ENCODE results near the gene RUNX2.
"Not testable (repeated sequence)": the region's sequence is repeated elsewhere in the genome, so short reads cannot be mapped to it uniquely, and the experiment has no call there.

The RUNX2 gene

GRCh38 chr6:45460166-45460565 is 132.0 kb downstream of the RUNX2 start:
- no peak for DNase-seq (ENCODE audit: low spot score)

DNA sequence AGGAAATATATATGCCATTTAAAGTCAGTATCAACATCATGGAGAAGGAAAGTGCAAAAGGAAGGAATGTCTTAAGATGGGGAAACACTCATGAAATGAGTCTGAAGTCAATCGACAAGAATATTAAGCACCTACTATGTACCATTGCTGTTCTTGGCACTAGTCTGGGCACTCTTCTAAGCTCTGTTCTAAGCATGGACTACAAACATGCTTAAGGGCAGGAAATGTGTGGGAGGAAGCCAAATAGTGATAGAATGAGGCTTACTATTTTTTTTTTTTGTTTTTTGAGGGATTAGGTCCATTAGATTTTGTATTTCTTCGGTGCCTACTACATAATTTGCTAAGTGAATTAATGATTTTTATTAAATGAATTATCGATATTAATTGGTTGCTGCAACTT is 133.4 kb downstream of the RUNX2 start:
- DNase-seq (ENCODE audit: low spot score): no peak

GRCh38 chr6:45462190-45463134 is 134.3 kb downstream of the RUNX2 start:
- DNase-seq (ENCODE audit: low spot score): no peak

DNA sequence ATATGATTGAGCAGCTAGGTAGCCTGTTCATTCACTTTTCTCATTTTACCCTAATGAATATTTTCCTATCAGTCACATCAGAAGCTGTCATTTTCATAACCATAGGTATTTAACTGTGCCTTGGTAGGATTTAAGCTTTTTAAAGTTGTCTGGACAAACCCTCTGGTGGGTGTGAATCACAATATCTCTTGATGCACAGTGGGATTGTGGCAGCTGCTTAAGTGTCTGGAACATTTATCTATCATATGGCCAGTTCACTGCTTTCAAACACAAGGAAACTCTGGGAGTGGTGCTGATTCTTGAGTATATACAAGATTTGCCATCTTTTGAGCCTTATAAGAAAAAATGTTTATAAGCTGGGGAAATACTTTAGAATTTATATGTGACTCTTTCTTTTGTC is 136.6 kb downstream of the RUNX2 start:
- DNase-seq (ENCODE audit: low spot score): no peak

GRCh38 chr6:45466686-45467085 is 138.6 kb downstream of the RUNX2 start:
- DNase-seq (ENCODE audit: low spot score): no peak

GRCh38 chr6:45467417-45467816 is 139.3 kb downstream of the RUNX2 start:
- not testable (repeated sequence) for DNase-seq (ENCODE audit: low spot score)

- DNase-seq (ENCODE audit: low spot score): no peak
Measured at GRCh38 chr6:45467853-45468252, 139.7 kb downstream of the RUNX2 start.

DNA sequence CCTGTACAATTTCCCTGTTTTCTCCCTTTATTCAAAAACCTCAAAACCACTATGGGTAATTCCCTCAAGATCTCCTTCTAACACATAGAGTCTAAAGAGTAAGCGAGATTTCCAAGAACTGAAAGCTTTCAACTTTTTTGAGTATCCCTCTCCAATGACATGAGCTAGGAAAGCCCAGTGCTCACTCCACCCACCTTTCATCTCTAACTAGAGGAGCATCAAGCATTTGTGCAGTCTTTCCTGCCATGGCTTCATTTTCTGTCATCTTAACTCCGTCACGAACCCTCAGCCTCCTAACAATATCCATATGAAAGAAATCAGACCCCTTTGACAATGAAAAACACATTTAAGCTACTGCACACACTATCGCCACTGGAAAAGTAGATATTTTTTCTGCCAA is 141.5 kb downstream of the RUNX2 start:
- DNase-seq (ENCODE audit: low spot score): no peak

- DNase-seq (ENCODE audit: low spot score): no peak
Measured at GRCh38 chr6:45470131-45470738, 142.1 kb downstream of the RUNX2 start.

- DNase-seq (ENCODE audit: low spot score): peak; percentile 17
Measured at GRCh38 chr6:45472382-45472781, 144.3 kb downstream of the RUNX2 start.

DNA sequence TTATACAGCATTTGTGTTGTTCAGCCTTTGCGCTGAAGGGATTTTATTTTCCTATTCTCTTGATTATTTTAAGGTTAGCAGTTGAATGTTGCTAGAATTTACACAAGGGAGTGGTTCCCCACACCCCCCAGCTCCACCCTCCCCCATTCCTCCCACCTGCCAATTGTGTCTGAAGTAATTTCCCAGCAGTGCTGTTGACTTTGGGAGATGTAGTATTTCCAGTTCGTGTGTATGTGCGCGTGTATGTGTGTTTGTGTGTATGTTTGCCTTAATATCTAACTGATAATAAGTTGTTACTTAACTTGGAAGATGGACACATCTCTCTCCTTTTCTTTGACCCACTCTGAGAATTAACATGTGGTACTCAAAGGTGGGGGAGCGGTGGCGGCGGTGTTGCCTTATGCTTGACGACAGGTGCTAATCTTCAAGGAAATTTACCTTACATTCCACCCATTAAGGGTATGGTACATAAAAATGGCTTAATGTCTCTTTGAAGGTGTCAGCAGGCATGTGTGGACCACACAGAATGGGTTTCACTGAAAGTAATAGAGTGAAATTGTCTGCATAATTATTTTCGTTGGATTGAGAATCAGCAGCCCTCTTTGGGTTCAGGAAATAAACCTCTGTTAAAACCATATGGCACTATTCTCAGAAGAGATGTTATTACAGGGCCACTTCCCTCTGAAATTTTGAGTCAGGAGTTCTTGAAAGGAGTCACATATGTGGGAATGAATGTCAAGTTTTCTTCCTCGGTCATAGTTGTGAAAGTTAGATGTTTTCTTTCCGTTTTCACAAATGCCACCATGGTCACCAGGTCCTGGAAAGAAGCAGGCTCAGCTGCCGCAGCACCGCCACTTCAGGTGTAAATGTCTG is 145.2 kb downstream of the RUNX2 start:
- DNase-seq (ENCODE audit: low spot score): no peak

DNA sequence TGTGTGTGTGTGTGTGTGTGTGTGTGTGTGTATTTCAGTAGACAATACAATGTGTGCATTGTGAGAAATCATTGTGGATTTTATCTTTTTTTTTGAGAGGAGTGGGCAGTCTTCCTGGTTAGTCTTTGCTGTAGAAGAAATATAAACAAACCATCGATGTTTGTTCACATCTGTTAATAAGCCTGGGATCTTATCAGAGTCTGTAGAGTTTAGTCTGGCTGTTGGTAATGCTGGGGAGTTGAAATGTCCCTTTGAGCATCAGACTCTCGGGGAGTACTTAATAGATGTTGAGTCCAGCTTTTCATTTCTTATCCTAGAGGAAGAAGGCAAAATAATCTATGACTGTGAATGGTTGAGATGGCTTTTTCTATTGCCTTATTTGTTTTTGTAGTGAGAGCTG is 146.2 kb downstream of the RUNX2 start:
- DNase-seq (ENCODE audit: low spot score): no peak

GRCh38 chr6:45476341-45476740 is 148.2 kb downstream of the RUNX2 start:
- peak; percentile 75 for DNase-seq (ENCODE audit: low spot score)

- DNase-seq (ENCODE audit: low spot score): no peak
Measured at GRCh38 chr6:45477278-45477677, 149.1 kb downstream of the RUNX2 start.

- no peak for DNase-seq (ENCODE audit: low spot score)
Measured at GRCh38 chr6:45477790-45478189, 149.7 kb downstream of the RUNX2 start.

GRCh38 chr6:45478240-45478639 is 150.1 kb downstream of the RUNX2 start:
- no peak for DNase-seq (ENCODE audit: low spot score)

- no peak for DNase-seq (ENCODE audit: low spot score)
Measured at GRCh38 chr6:45479834-45480751, 152.0 kb downstream of the RUNX2 start.

DNA sequence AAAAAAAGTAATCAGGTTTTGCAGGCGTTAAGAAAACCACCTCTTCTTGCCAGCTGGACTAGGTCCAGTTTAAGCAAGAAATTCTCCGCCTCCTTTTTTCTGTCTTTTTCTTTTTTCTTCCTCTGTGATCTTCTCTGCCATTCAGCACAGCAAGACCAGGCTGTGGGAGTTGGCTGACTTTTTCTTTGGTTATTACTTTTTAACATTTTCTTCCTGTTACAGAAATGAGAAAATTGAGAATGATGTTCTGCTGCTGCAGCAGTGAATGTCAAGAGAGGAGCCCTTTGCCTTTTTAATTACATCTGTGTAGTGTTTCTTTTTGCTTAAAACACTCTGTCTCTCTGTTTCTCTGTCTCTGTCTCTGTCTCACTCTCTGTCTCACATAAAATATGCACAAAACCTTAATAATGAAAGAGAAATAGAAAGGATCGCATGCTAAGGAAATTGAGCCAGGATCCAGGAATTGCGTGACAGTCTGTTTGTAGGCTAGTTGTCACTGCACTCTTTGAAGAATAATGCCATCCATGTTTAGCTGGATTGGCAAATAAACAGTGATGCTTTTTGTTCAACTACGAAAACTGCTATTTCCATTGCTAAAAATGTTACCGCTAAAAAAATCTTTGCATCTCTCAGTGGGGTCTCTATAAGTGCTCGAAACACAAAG is 152.8 kb downstream of the RUNX2 start:
- DNase-seq (ENCODE audit: low spot score): peak; percentile 43

GRCh38 chr6:45483021-45483420 is 154.9 kb downstream of the RUNX2 start:
- DNase-seq (ENCODE audit: low spot score): no peak

DNA sequence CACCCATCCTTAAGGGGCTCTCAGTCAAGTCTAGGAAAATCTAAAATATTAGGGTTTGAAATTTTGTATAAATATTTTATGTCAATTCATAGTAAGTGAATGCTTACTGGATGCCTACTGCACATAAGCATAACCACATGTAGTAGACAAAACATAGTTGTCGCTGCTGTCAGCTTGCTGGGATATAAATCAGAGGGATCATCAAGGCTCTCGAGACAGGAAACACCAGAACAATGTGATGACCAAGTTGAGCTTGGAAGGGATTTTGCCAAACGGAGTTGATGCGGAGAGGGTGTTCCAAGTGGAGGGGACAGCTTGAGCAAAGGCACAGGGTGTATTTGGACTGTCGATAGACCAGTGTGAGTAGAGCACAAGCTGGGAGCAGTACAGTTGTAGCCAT is 155.4 kb downstream of the RUNX2 start:
- no peak for DNase-seq (ENCODE audit: low spot score)

- DNase-seq (ENCODE audit: low spot score): no peak
Measured at GRCh38 chr6:45486736-45487135, 158.6 kb downstream of the RUNX2 start.
